GM21737 (cell line): ENCODE results near the gene CELF4.

Experiments
- ATAC-seq: cut with Tn5 transposase; IDR thresholded peaks from one replicate; pipeline ENCODE4 v1.9.1; 2021; ENCODE audit warnings: mild to moderate bottlenecking, moderate library complexity; ENCODE audit not compliant: unreplicated experiment

Gene CELF4

GRCh38 chr18:37497853-37498518 is 67.6 kb downstream of the CELF4 start:
- no peak for ATAC-seq

DNA sequence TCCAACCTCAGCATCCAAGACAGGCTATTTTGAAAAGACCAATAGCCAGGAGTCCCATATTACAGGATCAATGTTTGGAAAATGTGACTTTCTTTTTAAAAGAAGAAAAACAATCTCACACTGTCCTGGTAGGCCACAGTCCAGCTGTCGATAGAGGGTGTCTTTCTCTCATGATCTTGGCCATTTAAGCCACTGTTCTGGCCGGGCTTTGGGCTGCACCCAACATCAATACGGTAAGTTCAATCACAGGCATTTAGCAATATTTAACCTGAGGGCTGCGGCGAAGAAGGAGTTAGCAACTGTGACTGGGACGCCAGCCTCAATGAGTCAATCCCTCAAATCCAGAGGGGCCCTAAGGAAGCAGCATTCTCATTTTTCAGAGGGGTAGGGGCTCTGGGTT is 69.0 kb downstream of the CELF4 start:
- no peak for ATAC-seq

DNA sequence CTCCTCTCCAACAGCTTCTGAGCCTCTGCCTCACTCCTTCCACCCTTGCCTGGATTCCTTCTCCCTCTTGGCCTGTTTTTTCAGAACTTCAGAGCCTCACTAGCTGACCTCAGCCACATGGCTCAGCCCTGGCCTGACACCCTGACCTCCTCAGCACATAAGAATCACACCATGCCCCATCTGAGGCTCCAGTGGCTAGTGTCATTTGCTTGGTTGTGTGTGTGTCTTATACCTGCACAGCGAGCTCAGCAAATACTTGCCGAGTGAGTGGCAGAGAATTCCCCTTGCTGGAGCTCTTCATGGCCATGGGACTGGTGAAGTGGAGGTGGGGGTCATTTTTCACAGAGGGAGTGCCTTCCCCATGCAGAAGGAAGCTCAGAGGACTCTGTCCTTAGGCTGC is 70.2 kb downstream of the CELF4 start:
- no peak for ATAC-seq

DNA sequence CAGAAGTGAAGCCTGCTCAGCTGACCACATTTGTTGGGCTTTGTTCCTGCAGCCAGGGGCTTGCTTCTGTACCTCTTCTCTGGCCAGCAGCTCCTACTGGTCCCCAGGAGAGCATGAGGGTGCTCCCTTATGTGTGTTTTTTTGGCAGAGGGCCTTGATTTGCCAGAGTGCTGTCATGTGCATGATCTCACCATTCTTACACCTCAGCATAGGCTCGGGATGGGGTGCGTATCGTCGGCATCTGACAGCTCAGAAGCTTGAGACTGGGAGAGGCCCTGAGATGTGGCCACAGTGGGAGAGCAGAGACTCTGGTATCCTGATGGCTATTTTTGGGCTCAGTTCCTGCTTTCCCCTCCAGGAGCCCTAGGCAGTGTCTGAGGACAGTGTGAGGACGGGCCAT is 71.2 kb downstream of the CELF4 start:
- no peak for ATAC-seq

DNA sequence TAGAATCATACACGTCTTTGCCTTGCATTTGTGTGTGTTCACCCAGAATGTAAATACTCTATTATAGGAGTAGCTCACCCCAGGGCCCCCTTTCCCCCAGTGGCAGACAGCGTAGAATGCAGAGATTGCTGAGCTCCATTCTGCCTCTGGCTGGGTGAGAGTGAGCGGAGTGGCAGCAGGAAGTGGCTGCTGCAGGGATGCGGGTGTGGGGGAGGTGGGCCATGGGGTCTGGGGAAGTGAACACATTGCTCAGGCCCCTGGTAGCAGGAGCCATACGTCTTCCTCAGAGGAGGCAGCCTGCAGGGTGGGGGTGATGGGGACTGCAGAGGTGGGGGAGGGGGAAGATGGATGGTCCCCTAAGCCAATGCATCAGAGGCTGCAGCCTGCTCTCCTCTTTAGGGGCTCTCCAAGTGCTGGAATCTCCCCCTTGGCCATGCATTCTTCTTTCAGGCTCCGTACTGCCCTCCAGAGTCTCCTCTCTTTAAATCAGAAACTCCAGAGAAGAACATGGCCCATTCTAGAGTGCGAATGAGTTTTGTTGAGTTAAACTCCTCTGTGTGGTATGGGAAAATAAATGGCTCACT is 72.2 kb downstream of the CELF4 start:
- ATAC-seq, result no peak

DNA sequence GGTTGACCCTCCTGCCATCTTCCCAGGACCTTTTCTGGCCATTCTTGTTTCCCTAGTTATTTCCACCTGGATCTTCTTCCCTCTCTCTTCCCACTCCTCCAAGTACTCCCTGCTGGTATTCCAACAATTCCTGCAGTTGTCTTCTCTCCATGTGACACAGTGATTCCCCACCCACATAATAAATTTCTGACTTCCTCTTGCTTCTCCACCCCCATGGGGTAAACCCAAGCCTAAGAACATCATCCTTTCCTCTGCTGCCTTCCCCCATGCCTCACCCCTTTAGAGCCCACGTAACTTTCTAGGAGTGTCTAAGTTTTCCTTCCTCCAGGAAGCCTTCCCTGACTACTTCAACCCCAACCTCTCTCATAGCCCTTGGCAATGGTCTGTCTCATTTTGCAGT is 72.6 kb downstream of the CELF4 start:
- no peak for ATAC-seq

DNA sequence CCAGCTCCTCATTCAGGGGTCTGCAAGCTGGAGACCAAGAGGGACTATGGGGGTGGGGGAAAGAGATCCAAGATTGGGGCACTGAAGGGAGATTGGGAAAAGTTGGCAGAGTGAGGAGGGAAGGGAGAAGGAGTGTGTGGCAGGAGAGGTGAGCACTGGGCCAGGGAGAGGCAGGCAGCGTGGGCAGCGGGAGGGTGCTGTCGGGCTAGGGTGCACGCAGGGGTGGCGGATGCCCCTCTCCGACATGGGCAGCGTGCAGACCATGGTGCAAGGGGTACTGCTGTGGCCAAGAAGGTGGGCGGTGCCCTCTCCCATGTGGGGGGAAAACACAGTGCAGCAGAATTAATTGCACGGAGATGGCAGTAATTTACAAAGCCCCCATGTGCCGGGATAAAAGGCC is 74.1 kb downstream of the CELF4 start:
- no peak for ATAC-seq

- ATAC-seq, result no peak
Measured at GRCh38 chr18:37489998-37490397, 75.6 kb downstream of the CELF4 start.

GRCh38 chr18:37489011-37489410 is 76.6 kb downstream of the CELF4 start:
- no peak for ATAC-seq

- ATAC-seq, result no peak
Measured at GRCh38 chr18:37487400-37487867, 78.2 kb downstream of the CELF4 start.

DNA sequence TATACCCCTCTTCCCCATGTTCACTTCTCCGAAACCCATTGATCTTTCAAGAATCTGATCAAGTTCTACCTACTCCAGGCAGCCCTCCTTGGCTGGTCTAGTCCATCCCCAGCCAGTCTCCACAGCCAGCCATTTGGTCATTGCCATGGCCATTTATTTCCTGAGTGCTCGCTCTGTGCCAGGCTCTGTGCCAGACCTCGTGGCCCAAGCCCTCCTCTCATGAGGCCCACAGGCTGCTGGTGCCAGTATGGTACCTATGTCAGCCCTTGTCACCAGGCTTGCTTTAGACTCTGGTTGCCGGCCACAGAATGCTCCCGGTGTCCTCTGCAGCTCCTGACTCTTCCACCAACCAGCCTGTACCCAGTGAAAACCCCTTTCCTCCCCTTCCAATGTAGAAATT is 78.8 kb downstream of the CELF4 start:
- ATAC-seq, result no peak

- no peak for ATAC-seq
Measured at GRCh38 chr18:37484983-37485834, 80.4 kb downstream of the CELF4 start.

GRCh38 chr18:37483984-37484819 is 81.4 kb downstream of the CELF4 start:
- ATAC-seq, result no peak

DNA sequence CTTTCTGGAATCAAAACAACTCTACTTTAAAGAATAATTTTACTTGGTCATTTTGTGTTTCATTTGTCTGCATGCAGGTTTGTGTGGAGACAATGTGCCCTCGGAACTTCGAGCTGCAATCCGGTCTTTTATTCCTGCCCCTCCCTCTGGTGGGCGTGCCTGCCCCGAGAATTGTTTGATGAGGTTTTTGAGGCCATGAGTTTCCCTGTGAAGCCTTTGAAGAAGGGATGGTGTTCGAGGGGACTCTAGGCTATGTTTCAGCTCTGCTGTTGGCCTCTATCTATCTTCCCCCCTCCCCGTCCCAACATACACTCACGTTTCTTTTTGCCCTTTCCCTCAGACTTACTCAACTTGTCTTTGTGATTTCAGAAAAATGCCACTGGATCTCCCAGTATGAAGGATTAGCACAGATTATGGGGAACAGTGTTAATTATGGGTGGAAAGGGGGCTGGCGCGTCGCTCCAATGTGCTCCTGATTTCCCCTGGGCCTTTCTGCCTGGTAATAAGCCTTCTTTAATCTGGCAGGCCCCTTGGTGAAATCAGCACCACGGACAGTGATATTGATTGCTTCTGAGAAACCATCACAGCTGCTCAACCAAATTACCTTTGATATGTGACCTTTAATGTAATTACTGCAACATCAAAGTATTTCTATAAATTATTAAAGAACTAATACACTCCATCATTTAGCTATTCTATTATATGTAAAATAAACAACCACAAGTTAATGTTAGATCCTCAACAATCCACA is 82.2 kb downstream of the CELF4 start:
- ATAC-seq, result no peak

DNA sequence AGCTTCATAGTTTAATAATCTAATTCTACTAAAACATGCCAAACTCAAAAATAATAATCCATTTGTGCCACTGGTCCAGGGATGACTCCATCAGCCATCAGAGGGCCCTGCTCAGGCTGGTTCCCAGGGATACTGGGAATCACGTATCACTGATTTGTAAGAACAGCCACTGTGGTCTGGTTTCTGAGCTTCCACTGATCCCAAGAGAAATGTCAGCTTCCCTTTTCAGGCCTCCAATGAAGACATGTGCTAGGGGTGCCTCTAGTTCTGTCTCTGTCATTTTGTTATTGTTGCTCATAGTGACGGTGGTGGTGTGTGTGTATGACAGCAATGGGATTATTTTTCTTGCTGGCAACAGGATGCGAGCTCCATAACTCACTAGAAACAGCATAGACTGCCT is 83.2 kb downstream of the CELF4 start:
- ATAC-seq, result no peak

DNA sequence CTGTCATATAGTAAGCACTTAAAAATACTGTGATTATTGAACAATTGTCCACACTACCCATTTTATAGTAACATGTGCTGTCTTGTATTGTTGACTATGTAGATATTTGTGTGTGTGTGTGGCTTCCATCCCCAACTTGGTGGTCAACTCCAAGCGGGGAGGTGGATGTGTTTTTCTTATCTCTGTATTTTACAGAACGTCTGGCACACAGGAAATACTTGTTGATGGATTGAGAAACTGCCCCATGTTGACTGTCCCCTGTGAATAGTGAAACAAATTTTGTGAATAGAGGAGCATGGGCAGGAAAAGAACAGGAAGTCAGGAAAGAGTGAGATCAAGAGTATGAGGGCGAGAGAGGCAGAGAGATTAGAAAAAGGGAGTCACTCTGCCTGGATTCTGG is 83.6 kb downstream of the CELF4 start:
- ATAC-seq, result no peak

DNA sequence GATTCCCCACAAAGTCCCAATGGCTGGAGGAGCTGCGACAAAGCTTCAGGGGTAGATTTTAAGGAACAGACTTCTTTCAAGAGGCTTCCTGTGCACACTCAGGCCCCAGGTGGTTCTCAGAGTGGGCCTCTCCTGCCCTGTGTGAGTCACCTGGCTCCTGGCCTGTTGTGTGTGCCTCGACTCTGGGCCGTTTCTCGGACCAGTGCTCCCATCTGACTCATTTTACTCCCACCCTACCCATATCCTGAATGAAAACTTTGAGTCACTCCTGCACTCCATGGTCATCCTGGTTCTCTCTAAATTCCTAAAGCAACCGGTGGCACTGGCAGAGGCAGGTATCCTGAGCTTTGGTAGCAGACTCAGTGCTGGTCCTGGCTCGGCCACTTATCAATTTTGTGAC is 84.1 kb downstream of the CELF4 start:
- no peak for ATAC-seq

GRCh38 chr18:37481072-37481471 is 84.5 kb downstream of the CELF4 start:
- ATAC-seq, result no peak

DNA sequence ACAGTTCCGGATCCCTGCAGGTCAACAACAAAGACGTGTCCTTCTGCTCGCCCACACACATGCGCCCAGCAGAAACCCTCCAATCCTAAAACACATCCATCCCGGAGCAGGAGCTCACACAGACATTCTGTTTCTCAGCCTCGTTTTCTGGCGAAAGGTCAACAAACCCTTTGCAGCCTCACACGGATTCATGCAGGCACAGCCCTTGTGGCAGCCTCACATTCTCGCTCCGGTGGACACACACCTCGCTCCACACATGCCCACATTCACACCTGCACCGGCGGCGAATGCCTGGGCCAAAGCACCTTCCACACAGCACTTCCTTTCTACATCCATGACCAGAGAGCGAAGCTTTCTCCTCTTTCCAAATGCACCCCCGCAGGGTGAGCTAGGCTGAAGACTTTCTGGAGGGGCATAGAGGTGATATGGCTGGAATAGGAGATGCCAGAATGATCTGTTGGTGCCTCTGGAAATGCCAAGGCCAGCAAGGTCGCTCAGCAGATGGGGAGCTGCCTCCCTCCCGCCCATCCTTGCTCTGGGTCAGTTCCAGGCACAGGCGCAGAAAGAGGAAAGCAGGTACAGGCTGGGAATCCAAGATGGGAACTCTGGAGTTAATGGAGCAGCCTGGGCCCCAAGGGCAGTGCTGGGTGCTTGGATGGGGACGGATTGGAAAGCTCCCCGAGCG is 88.8 kb downstream of the CELF4 start:
- ATAC-seq, result no peak

- ATAC-seq, result no peak
Measured at GRCh38 chr18:37476182-37476581, 89.4 kb downstream of the CELF4 start.
